Myocyte (in vitro differentiated cells): ENCODE data around the gene ADAMTS3. TPM values are rescaled to one million over a fixed set of nuclear protein-coding genes. Genes with fewer than 3 reads are reported as not detected.

Source experiments
- DNase-seq: peaks from one replicate; pipeline ENCODE4 v3.0.0-alpha.2; 2012; ENCODE audit warnings: low read depth
- total RNA-seq: library from RNA; depleted of rRNA; stranded (reverse); fragments of >200 nt; gene quantifications from 2 replicates; pipeline ENCODE4 v1.2.3, GENCODE V29; 2014

The ADAMTS3 gene
- total RNA-seq, 1 donor from 2014 or later = not detected

DNA sequence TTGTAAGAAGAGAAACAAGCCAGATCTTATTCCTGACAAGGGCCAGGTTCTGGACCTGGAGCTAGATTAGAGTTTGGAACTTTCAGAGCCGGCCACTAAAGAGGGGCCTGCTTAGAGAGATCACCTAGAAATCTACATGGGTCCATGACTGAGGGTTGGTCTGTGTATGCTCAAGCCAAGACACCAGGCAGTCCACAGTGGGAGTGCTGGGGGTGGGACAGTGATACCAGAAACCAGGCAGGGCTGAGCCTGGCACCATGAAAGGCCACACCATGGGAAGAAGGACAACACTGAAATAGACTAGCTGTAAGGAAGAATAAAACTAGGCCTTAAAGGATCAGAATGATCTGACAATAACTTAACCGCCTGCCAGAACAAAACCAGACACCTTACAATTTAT, 267.3 kb downstream of the ADAMTS3 start:
- no peak for DNase-seq

GRCh38 chr4:72300126-72300525, 268.9 kb downstream of the ADAMTS3 start:
- DNase-seq = no peak

GRCh38 chr4:72295966-72296557, 273.0 kb downstream of the ADAMTS3 start:
- DNase-seq = peak; percentile 63

DNA sequence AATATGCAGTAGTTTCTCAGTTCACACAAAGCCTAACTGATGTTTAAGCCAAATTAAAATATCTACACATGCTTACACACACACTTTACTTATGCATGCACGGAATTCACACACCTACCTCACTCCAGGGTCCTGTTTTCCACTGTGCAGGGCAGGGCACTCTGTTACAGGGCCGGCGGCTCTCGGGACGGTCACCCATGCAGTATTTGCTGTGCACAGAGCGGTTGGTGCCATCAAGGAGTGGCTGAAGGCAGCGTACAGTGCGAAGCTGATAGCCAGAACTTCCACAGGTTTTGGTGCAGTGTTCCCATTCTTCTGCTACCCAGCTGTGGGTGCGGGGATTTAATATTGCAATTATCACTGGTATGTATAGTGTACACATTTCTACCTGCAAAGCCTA, 278.3 kb downstream of the ADAMTS3 start:
- DNase-seq = no peak

DNA sequence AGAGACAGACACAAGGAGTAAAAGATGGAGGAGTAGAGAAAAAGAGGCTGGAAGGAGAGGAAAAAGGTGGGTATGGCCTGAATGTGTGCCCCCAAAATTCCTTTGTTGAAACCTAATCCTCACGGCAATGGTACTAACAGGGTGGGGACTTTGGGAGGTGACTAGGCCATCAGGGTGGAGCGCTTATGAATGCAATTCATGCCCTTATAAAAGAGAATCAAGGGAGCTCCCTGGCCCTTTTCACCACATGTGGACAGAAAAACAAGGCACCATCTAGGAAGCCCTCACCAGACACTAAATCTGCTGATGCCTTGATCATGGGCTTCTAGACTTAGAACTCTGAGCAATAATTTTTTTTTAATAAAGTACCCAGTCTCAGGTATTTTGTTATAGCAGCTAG, 282.1 kb downstream of the ADAMTS3 start:
- no peak for DNase-seq

- peak; percentile 7 for DNase-seq
Measured at GRCh38 chr4:72286185-72286584, 282.8 kb downstream of the ADAMTS3 start.

GRCh38 chr4:72283357-72283756, 285.7 kb downstream of the ADAMTS3 start:
- no peak for DNase-seq

- no peak for DNase-seq
Measured at GRCh38 chr4:72280252-72280651, 288.8 kb downstream of the ADAMTS3 start.

DNA sequence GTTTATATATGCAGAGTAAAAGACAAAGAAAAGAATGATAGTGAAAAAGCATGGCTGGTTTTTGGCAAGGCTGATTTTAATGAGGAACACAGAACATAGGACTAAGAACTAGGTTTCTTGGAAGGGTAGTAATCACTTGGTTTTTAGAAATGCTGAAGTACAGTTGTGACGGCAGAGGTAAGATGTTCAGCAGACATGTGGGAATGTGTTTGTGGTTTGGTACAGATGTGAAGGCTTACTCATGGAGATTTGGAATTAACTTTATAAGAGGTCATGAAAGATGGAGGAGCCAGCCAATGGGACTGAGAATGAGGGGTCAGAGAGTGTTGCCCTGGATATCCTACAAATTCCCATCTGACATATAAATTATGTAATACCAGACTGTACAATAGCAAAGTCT, 293.6 kb downstream of the ADAMTS3 start:
- DNase-seq = peak; percentile 1

DNA sequence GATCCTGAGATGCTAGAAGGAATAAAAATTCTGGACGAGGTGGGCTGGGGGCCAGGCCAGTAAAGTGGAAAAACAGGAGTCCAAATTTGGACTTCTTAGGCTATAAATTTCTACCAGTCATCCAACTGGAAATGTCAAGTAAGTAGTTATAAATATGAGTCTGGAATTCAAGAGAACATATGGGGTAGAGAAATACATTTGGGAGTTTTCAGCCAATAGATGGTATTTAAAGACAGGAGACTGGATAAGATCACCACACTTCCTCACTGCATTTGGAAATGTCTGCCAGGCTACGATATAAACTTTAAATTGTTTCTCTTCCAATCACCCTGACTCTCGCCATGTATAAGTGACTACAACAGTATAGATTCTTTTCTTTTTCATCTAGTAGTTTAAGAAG, 294.8 kb downstream of the ADAMTS3 start:
- DNase-seq = no peak

- DNase-seq = no peak
Measured at GRCh38 chr4:72255269-72255668, 313.8 kb downstream of the ADAMTS3 start.

GRCh38 chr4:72243641-72244040, 325.4 kb downstream of the ADAMTS3 start:
- DNase-seq = no peak

- DNase-seq = no peak
Measured at GRCh38 chr4:72239487-72240116, 329.4 kb downstream of the ADAMTS3 start.
